ENCODE data around the gene LRPAP1. TPM values are rescaled to one million over a fixed set of nuclear protein-coding genes. Genes with fewer than 3 reads are reported as not detected.

LRPAP1 gene
- total and polyA plus RNA-seq, 2 donors, result 52.5 to 67.7 TPM

- Histone ChIP-seq H3K4me3 (ENCODE audit: low read length in 2 of 2) (no peak overlapping the region), H3K36me3 (ENCODE audit: control insufficient read depth in 2 of 2, insufficient read depth in 2 of 2, low read length in 1 of 2) (peaks cover 15 to 47% of the 10 kb centered on the region in 2 donors), H3K4me1 (ENCODE audit: control insufficient read depth in 2 of 2, insufficient read depth in 2 of 2, low read length in 2 of 2) (no peaks in the 10 kb centered on the region), H3K27me3 (ENCODE audit: control insufficient read depth in 2 of 2, insufficient read depth in 1 of 2, low read length in 1 of 2) (no peaks in the 10 kb centered on the region), H3K27ac (ENCODE audit: low read depth in 1 of 2, low read length in 1 of 2) (no peak overlapping the region), H3K9me3 (ENCODE audit: control insufficient read depth in 2 of 2, insufficient read depth in 1 of 2, low read length in 1 of 2) (no peaks in the 10 kb centered on the region)
- no peak for DNase-seq (ENCODE audit: low read depth in 6 of 9, low spot score in 9 of 9)
- 93% methylated on average over 24 of the region's 24 CpGs for WGBS
Measured at GRCh38 chr4:3501126-3501824, 30.9 kb downstream of the LRPAP1 start.

DNA sequence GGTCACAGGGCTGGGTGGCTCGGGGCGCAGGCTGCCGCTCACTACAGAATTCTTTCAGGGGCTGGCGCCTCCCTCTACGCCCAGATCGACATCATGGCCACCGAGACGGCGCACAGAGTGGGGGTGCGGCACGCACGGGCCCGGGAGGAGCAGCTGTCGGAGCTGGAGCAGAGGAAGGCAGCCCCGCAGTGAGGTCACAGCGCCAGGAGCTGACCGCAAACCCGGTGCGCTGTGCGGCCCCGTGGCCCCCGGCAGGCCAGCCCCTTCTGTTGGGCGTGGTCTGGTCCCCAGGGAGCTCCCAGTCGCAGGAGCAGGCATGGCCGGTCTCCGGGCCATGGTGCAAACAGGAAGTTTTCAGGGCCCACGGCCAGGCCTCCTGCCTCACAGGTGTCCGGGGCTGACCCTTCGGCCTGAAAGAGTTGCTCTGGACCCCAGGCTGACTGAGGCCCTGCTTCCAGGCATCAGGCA lies 31.6 kb downstream of the LRPAP1 start:
- H3K27ac ChIP-seq (ENCODE audit: low read depth in 1 of 2, low read length in 1 of 2), result no peak overlapping the region
- no peak for DNase-seq (ENCODE audit: low read depth in 6 of 9, low spot score in 9 of 9)
- no peak overlapping the region for H3K4me3 ChIP-seq (ENCODE audit: low read length in 2 of 2)
- WGBS, result 97% methylated on average over 29 of the region's 29 CpGs
- no peaks in the 10 kb centered on the region for H3K4me1 ChIP-seq (ENCODE audit: control insufficient read depth in 2 of 2, insufficient read depth in 2 of 2, low read length in 2 of 2)
- no peaks in the 10 kb centered on the region for H3K27me3 ChIP-seq (ENCODE audit: control insufficient read depth in 2 of 2, insufficient read depth in 1 of 2, low read length in 1 of 2)
- no peaks in the 10 kb centered on the region for H3K9me3 ChIP-seq (ENCODE audit: control insufficient read depth in 2 of 2, insufficient read depth in 1 of 2, low read length in 1 of 2)
- peaks cover 11 to 47% of the 10 kb centered on the region in 2 donors for H3K36me3 ChIP-seq (ENCODE audit: control insufficient read depth in 2 of 2, insufficient read depth in 2 of 2, low read length in 1 of 2)

- Histone ChIP-seq H3K9me3 (ENCODE audit: control insufficient read depth in 2 of 2, insufficient read depth in 1 of 2, low read length in 1 of 2) (no peaks in the 10 kb centered on the region), H3K27me3 (ENCODE audit: control insufficient read depth in 2 of 2, insufficient read depth in 1 of 2, low read length in 1 of 2) (no peaks in the 10 kb centered on the region), H3K4me3 (ENCODE audit: low read length in 2 of 2) (no peak overlapping the region), H3K4me1 (ENCODE audit: control insufficient read depth in 2 of 2, insufficient read depth in 2 of 2, low read length in 2 of 2) (no peaks in the 10 kb centered on the region), H3K36me3 (ENCODE audit: control insufficient read depth in 2 of 2, insufficient read depth in 2 of 2, low read length in 1 of 2) (peaks cover 6 to 42% of the 10 kb centered on the region in 2 donors), H3K27ac (ENCODE audit: low read depth in 1 of 2, low read length in 1 of 2) (no peak overlapping the region)
- WGBS, result 98% methylated on average over 17 of the region's 17 CpGs
- DNase-seq (ENCODE audit: low read depth in 6 of 9, low spot score in 9 of 9), result no peak
Measured at GRCh38 chr4:3500111-3500510, 32.1 kb downstream of the LRPAP1 start.

DNA sequence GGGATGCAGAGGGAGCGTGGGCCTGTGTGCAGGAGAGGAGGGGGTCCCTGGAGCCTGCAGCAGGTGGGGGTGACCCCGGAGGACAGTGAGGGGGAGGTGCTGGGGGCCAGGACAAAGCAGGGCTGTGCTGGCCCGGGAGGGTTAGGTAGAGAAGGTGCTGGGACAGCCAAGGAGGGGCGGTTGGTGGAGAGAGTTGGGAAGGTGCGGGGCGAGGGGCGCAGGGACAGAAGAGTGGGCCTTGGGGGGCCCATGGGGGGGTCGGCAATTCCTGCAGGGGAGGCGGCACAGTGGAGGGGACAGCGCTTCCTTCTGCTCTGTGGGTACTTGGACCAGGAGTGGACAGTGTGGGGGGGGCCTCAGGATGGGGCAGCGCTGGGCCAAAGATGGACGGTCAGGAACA lies 32.5 kb downstream of the LRPAP1 start:
- peaks cover 6 to 38% of the 10 kb centered on the region in 2 donors for H3K36me3 ChIP-seq (ENCODE audit: control insufficient read depth in 2 of 2, insufficient read depth in 2 of 2, low read length in 1 of 2)
- H3K27ac ChIP-seq (ENCODE audit: low read depth in 1 of 2, low read length in 1 of 2), result no peak overlapping the region
- no peaks in the 10 kb centered on the region for H3K27me3 ChIP-seq (ENCODE audit: control insufficient read depth in 2 of 2, insufficient read depth in 1 of 2, low read length in 1 of 2)
- no peaks in the 10 kb centered on the region for H3K9me3 ChIP-seq (ENCODE audit: control insufficient read depth in 2 of 2, insufficient read depth in 1 of 2, low read length in 1 of 2)
- WGBS, result 98% methylated on average over 12 of the region's 12 CpGs
- no peak overlapping the region for H3K4me3 ChIP-seq (ENCODE audit: low read length in 2 of 2)
- no peak for DNase-seq (ENCODE audit: low read depth in 6 of 9, low spot score in 9 of 9)
- no peaks in the 10 kb centered on the region for H3K4me1 ChIP-seq (ENCODE audit: control insufficient read depth in 2 of 2, insufficient read depth in 2 of 2, low read length in 2 of 2)

DNA sequence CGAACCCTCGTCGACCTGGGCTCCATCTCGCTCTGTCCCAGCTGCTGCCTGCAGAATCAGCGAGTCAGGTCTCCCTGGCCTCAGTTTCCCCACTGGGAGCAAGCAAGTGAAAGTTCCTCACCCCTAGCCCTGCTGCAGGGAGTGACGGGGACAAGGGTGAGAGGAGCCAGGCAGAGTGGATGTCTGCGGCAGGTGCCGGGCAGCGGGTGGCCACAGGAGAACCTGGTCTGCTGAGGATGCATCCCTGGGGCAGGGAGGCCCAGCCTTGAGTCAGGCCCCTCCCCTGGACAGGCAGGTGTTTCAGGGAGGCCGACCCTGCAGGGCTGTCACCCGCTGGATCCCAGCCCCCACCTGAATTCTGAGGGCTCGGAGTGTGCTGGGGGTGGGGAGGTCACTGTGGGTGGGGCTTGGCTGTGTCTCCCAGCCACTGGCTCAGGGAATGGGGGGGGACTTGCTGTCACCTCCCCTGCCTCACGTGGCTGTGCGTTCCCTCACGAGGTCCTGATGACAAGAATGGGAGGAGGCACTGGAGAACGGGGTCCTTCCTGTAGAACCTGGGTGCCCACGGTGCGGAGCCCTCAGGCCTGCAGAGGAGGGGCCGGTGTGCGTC lies 33.2 kb downstream of the LRPAP1 start:
- peaks cover 6 to 34% of the 10 kb centered on the region in 2 donors for H3K36me3 ChIP-seq (ENCODE audit: control insufficient read depth in 2 of 2, insufficient read depth in 2 of 2, low read length in 1 of 2)
- WGBS, result 95% methylated on average over 20 of the region's 20 CpGs
- H3K27me3 ChIP-seq (ENCODE audit: control insufficient read depth in 2 of 2, insufficient read depth in 1 of 2, low read length in 1 of 2), result peaks cover 0 to 5% of the 10 kb centered on the region in 2 donors
- no peak overlapping the region for H3K4me3 ChIP-seq (ENCODE audit: low read length in 2 of 2)
- DNase-seq (ENCODE audit: low read depth in 6 of 9, low spot score in 9 of 9), result no peak
- no peaks in the 10 kb centered on the region for H3K4me1 ChIP-seq (ENCODE audit: control insufficient read depth in 2 of 2, insufficient read depth in 2 of 2, low read length in 2 of 2)
- no peaks in the 10 kb centered on the region for H3K9me3 ChIP-seq (ENCODE audit: control insufficient read depth in 2 of 2, insufficient read depth in 1 of 2, low read length in 1 of 2)
- no peak overlapping the region for H3K27ac ChIP-seq (ENCODE audit: low read depth in 1 of 2, low read length in 1 of 2)

- Histone ChIP-seq H3K4me1 (ENCODE audit: control insufficient read depth in 2 of 2, insufficient read depth in 2 of 2, low read length in 2 of 2) (no peaks in the 10 kb centered on the region), H3K9me3 (ENCODE audit: control insufficient read depth in 2 of 2, insufficient read depth in 1 of 2, low read length in 1 of 2) (no peaks in the 10 kb centered on the region), H3K27ac (ENCODE audit: low read depth in 1 of 2, low read length in 1 of 2) (no peak overlapping the region), H3K27me3 (ENCODE audit: control insufficient read depth in 2 of 2, insufficient read depth in 1 of 2, low read length in 1 of 2) (peaks cover 2 to 11% of the 10 kb centered on the region in 2 donors), H3K36me3 (ENCODE audit: control insufficient read depth in 2 of 2, insufficient read depth in 2 of 2, low read length in 1 of 2) (peaks cover under 1 to 31% of the 10 kb centered on the region in 2 donors), H3K4me3 (ENCODE audit: low read length in 2 of 2) (no peak overlapping the region)
- no peak for DNase-seq (ENCODE audit: low read depth in 6 of 9, low spot score in 9 of 9)
- 94% methylated on average over 11 of the region's 11 CpGs for WGBS
Measured at GRCh38 chr4:3498407-3498806, 33.8 kb downstream of the LRPAP1 start.

DNA sequence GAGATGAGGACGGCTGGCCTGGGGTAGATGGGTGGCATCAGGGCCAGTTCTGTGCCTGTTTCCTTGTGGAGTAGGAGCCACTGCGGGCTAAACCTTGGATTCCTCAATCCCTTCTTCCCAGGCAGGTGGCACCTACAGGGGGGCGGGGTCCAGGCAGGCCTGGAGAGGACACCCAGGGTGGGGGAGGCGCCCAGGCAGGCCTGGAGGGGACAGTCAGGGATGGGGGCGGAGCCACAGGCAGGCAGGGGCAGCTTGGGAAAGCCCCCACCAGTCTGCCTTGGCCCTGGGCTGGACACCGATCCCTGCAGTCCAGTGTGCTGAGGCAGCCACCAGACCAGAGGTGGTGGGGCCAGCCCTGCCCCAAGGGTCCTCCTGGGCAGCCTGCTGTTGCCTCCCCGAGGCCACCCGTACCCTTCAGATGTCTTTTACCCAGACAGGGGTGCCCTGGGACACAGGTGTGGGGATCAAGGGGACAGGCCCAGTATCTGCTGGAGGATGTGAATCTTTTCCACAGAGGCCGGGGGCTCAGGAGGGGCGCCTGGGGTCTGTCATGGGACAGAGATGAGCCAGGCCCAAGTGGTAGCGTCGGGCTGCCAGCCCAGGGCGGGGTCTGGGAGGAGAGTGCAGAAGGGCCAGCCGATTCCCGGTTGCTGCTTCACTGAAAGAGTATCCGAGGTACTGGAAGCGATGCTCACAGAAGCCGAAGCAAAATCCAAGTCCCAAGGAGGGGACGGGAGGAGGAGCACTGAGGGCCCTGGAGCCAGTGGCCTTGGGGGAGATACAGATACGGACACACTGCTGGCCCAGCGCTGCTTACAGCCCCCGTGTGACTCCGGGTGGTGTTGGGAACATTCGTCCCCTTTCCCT lies 34.5 kb downstream of the LRPAP1 start:
- Histone ChIP-seq H3K4me1 (ENCODE audit: control insufficient read depth in 2 of 2, insufficient read depth in 2 of 2, low read length in 2 of 2) (no peaks in the 10 kb centered on the region), H3K9me3 (ENCODE audit: control insufficient read depth in 2 of 2, insufficient read depth in 1 of 2, low read length in 1 of 2) (no peaks in the 10 kb centered on the region), H3K27ac (ENCODE audit: low read depth in 1 of 2, low read length in 1 of 2) (no peak overlapping the region), H3K27me3 (ENCODE audit: control insufficient read depth in 2 of 2, insufficient read depth in 1 of 2, low read length in 1 of 2) (peaks cover 2 to 16% of the 10 kb centered on the region in 2 donors), H3K4me3 (ENCODE audit: low read length in 2 of 2) (no peak overlapping the region), H3K36me3 (ENCODE audit: control insufficient read depth in 2 of 2, insufficient read depth in 2 of 2, low read length in 1 of 2) (peaks cover 0 to 24% of the 10 kb centered on the region in 2 donors)
- WGBS, result 94% methylated on average over 24 of the region's 24 CpGs
- no peak for DNase-seq (ENCODE audit: low read depth in 6 of 9, low spot score in 9 of 9)

- Histone ChIP-seq H3K4me3 (ENCODE audit: low read length in 2 of 2) (no peak overlapping the region), H3K9me3 (ENCODE audit: control insufficient read depth in 2 of 2, insufficient read depth in 1 of 2, low read length in 1 of 2) (no peaks in the 10 kb centered on the region), H3K27me3 (ENCODE audit: control insufficient read depth in 2 of 2, insufficient read depth in 1 of 2, low read length in 1 of 2) (peaks cover 2 to 17% of the 10 kb centered on the region in 2 donors), H3K4me1 (ENCODE audit: control insufficient read depth in 2 of 2, insufficient read depth in 2 of 2, low read length in 2 of 2) (no peaks in the 10 kb centered on the region), H3K27ac (ENCODE audit: low read depth in 1 of 2, low read length in 1 of 2) (no peak overlapping the region), H3K36me3 (ENCODE audit: control insufficient read depth in 2 of 2, insufficient read depth in 2 of 2, low read length in 1 of 2) (peaks cover 0 to 18% of the 10 kb centered on the region in 2 donors)
- no peak for DNase-seq (ENCODE audit: low read depth in 6 of 9, low spot score in 9 of 9)
- 78% methylated on average over 6 of the region's 6 CpGs for WGBS
Measured at GRCh38 chr4:3497095-3497494, 35.1 kb downstream of the LRPAP1 start.

- H3K4me3 ChIP-seq (ENCODE audit: low read length in 2 of 2), result no peak overlapping the region
- no peak overlapping the region for H3K27ac ChIP-seq (ENCODE audit: low read depth in 1 of 2, low read length in 1 of 2)
- H3K9me3 ChIP-seq (ENCODE audit: control insufficient read depth in 2 of 2, insufficient read depth in 1 of 2, low read length in 1 of 2), result no peaks in the 10 kb centered on the region
- WGBS, result 75% methylated on average over 14 of the region's 14 CpGs
- H3K4me1 ChIP-seq (ENCODE audit: control insufficient read depth in 2 of 2, insufficient read depth in 2 of 2, low read length in 2 of 2), result no peaks in the 10 kb centered on the region
- peaks cover 0 to 7% of the 10 kb centered on the region in 2 donors for H3K36me3 ChIP-seq (ENCODE audit: control insufficient read depth in 2 of 2, insufficient read depth in 2 of 2, low read length in 1 of 2)
- H3K27me3 ChIP-seq (ENCODE audit: control insufficient read depth in 2 of 2, insufficient read depth in 1 of 2, low read length in 1 of 2), result peaks cover 2 to 21% of the 10 kb centered on the region in 2 donors
- DNase-seq (ENCODE audit: low read depth in 6 of 9, low spot score in 9 of 9), result no peak
Measured at GRCh38 chr4:3496021-3496420, 36.2 kb downstream of the LRPAP1 start.

Data from thymus (tissue), 11 donors.